ENCODE results near the gene CGB1.

DNA sequence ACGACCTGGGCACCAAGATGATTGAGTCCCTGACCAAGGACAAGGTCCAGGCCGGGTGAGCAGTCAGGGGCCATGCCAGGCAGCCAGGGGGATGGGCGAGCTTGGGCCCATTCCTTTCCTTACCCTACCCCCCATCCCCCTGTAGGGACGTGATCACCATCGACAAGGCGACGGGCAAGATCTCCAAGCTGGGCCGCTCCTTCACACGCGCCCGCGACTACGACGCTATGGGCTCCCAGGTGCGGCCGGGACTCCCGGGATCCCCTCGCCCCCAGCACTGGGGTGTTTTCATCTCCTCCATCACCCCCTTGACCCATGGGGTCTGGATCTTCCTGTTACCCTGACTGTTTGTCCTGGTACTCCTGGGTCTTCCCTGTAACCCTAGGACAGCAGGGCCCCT, 26.9 kb downstream of the CGB1 start:
- TF ChIP-seq RFX5 (IDR thresholded peaks at IDR 0.05; ENCODE audit: low read length): no peak
- TF ChIP-seq, protein P1, sequence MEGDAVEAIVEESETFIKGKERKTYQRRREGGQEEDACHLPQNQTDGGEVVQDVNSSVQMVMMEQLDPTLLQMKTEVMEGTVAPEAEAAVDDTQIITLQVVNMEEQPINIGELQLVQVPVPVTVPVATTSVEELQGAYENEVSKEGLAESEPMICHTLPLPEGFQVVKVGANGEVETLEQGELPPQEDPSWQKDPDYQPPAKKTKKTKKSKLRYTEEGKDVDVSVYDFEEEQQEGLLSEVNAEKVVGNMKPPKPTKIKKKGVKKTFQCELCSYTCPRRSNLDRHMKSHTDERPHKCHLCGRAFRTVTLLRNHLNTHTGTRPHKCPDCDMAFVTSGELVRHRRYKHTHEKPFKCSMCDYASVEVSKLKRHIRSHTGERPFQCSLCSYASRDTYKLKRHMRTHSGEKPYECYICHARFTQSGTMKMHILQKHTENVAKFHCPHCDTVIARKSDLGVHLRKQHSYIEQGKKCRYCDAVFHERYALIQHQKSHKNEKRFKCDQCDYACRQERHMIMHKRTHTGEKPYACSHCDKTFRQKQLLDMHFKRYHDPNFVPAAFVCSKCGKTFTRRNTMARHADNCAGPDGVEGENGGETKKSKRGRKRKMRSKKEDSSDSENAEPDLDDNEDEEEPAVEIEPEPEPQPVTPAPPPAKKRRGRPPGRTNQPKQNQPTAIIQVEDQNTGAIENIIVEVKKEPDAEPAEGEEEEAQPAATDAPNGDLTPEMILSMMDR (IDR thresholded peaks at IDR 0.05): no peak

All from SK-N-SH (cell line).